NCI-H2081 treated with DMSO at 0.1 percent for 48 hours (cell line): ENCODE measurements around the gene VTN.
A peak's percentile ranks its signal among the peaks of the same experiment; 100 is the strongest.

Source experiments
- DNase-seq: peaks from one replicate; lab custom pipeline; 2025; lab: John Stamatoyannopoulos, UW

VTN gene

GRCh38 chr17:28320215-28321061 is 49.7 kb downstream of the VTN start:
- no peak for DNase-seq

- DNase-seq, result no peak
Observed at GRCh38 chr17:28319598-28319935, 50.5 kb downstream of the VTN start.

- peak; percentile 70 for DNase-seq
Observed at GRCh38 chr17:28318759-28319597, 51.1 kb downstream of the VTN start, which contains the start of gene TMEM97. Gene TMEM97, plus strand, starts transcription at chr17:28319200. Its CDS starts 40 bp downstream, at chr17:28319240.

- DNase-seq, result no peak
Observed at GRCh38 chr17:28317966-28318758, 51.9 kb downstream of the VTN start.
